H1 (cell line): Measurements from ENCODE around the gene PPP6C. TPM values are rescaled to one million over a fixed set of nuclear protein-coding genes. Genes with fewer than 3 reads are reported as not detected.

ENCODE experiments used
- CBX8 ChIP-seq: fragments of 300-800, 300-1000 bp; sonication (generic); IDR thresholded peaks from 2 replicates; pipeline ENCODE4 v1.7.1; 2016; ENCODE audit warnings: low read depth, low read length, borderline replicate concordance
- CREB1 ChIP-seq: IDR thresholded peaks from 2 replicates; pipeline ENCODE4 v1.6.1; 2012; ENCODE audit warnings: inconsistent platforms
- HDAC2 ChIP-seq, 2 experiments: fragments of 300-600 bp in 1 of 2; sonication (generic) in 1 of 2; IDR thresholded peaks; 2 replicates each; pipeline ENCODE4 v1.6.1; 2011 to 2012; ENCODE audit warnings: low read depth in 2 of 2, low read length in 2 of 2, mild to moderate bottlenecking in 2 of 2, moderate library complexity in 2 of 2, borderline replicate concordance in 1 of 2, inconsistent platforms in 1 of 2
- polyA plus RNA-seq, 7 experiments: library from polyadenylated mRNA; depleted of rRNA in 3 of 7; stranded (reverse) in 5 of 7; unstranded in 2 of 7; fragments of >200 nt in 5 of 7; fragments of 200-250 nt in 2 of 7; gene quantifications; 1 replicate in 5 of 7; 2 replicates in 1 of 7; 4 replicates in 1 of 7; pipeline versions ENCODE4 v1.2.1 to v1.2.3, GENCODE V29; 2011 to 2013; ENCODE audit warnings: missing spikeins in 2 of 7, mixed read lengths in 2 of 7
- total RNA-seq: library from RNA; stranded (reverse); fragmentation: NEBNext Ultra II Directional; extraction: Animal tissue kit (Norgen Biotek cat#: 25700); gene quantifications from 2 replicates; pipeline ENCODE4 v1.2.1, GENCODE V29; 2021
- TF ChIP-seq, protein P1 (sequence below): fragments of 300-600 bp; sonication (generic); IDR thresholded peaks from 2 replicates; pipeline ENCODE4 v1.7.1; 2012; ENCODE audit warnings: low read length, moderate library complexity, mild to moderate bottlenecking, inconsistent platforms; ENCODE audit not compliant: insufficient replicate concordance

PPP6C gene
- total and polyA plus RNA-seq, 2 of the 8 experiments (the other 6 are each of a cell fraction or from before 2014, with no cell fraction given) = 22.8 to 52.3 TPM

DNA sequence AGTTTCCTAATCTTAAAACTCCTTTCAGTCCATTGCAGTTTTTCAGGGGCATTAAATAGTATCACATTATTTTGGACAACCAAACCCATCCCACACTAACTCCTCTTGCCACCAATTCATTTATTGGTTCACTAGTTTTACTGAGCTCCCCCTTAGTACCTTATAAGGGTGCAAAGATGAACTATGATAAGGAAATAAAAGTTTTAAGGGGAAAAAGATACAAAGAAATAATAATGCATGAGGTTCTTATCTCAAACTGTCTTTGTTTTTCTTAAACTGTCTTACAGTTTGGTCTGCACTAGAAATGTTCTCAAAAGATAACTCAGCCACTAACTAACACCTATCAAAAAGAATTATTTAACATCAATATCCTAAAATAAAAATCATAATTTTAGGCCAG lies 54.6 kb downstream of the PPP6C start (continued):
- no peak for TF ChIP-seq CBX8
- TF ChIP-seq HDAC2 (IDR thresholded peaks at IDR 0.05; ENCODE audit: borderline replicate concordance in 1 of 2, low read depth in 2 of 2, low read length in 2 of 2) = no peak
- TF ChIP-seq, protein P1, sequence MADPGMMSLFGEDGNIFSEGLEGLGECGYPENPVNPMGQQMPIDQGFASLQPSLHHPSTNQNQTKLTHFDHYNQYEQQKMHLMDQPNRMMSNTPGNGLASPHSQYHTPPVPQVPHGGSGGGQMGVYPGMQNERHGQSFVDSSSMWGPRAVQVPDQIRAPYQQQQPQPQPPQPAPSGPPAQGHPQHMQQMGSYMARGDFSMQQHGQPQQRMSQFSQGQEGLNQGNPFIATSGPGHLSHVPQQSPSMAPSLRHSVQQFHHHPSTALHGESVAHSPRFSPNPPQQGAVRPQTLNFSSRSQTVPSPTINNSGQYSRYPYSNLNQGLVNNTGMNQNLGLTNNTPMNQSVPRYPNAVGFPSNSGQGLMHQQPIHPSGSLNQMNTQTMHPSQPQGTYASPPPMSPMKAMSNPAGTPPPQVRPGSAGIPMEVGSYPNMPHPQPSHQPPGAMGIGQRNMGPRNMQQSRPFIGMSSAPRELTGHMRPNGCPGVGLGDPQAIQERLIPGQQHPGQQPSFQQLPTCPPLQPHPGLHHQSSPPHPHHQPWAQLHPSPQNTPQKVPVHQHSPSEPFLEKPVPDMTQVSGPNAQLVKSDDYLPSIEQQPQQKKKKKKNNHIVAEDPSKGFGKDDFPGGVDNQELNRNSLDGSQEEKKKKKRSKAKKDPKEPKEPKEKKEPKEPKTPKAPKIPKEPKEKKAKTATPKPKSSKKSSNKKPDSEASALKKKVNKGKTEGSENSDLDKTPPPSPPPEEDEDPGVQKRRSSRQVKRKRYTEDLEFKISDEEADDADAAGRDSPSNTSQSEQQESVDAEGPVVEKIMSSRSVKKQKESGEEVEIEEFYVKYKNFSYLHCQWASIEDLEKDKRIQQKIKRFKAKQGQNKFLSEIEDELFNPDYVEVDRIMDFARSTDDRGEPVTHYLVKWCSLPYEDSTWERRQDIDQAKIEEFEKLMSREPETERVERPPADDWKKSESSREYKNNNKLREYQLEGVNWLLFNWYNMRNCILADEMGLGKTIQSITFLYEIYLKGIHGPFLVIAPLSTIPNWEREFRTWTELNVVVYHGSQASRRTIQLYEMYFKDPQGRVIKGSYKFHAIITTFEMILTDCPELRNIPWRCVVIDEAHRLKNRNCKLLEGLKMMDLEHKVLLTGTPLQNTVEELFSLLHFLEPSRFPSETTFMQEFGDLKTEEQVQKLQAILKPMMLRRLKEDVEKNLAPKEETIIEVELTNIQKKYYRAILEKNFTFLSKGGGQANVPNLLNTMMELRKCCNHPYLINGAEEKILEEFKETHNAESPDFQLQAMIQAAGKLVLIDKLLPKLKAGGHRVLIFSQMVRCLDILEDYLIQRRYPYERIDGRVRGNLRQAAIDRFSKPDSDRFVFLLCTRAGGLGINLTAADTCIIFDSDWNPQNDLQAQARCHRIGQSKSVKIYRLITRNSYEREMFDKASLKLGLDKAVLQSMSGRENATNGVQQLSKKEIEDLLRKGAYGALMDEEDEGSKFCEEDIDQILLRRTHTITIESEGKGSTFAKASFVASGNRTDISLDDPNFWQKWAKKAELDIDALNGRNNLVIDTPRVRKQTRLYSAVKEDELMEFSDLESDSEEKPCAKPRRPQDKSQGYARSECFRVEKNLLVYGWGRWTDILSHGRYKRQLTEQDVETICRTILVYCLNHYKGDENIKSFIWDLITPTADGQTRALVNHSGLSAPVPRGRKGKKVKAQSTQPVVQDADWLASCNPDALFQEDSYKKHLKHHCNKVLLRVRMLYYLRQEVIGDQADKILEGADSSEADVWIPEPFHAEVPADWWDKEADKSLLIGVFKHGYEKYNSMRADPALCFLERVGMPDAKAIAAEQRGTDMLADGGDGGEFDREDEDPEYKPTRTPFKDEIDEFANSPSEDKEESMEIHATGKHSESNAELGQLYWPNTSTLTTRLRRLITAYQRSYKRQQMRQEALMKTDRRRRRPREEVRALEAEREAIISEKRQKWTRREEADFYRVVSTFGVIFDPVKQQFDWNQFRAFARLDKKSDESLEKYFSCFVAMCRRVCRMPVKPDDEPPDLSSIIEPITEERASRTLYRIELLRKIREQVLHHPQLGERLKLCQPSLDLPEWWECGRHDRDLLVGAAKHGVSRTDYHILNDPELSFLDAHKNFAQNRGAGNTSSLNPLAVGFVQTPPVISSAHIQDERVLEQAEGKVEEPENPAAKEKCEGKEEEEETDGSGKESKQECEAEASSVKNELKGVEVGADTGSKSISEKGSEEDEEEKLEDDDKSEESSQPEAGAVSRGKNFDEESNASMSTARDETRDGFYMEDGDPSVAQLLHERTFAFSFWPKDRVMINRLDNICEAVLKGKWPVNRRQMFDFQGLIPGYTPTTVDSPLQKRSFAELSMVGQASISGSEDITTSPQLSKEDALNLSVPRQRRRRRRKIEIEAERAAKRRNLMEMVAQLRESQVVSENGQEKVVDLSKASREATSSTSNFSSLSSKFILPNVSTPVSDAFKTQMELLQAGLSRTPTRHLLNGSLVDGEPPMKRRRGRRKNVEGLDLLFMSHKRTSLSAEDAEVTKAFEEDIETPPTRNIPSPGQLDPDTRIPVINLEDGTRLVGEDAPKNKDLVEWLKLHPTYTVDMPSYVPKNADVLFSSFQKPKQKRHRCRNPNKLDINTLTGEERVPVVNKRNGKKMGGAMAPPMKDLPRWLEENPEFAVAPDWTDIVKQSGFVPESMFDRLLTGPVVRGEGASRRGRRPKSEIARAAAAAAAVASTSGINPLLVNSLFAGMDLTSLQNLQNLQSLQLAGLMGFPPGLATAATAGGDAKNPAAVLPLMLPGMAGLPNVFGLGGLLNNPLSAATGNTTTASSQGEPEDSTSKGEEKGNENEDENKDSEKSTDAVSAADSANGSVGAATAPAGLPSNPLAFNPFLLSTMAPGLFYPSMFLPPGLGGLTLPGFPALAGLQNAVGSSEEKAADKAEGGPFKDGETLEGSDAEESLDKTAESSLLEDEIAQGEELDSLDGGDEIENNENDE = no peak
- TF ChIP-seq CREB1 = no peak
